ENCODE data around the gene RAPSN.

RAPSN gene

GRCh38 chr11:47495011-47495855, 46.3 kb upstream of the RAPSN start:
- peaks cover 6 to 8% of the 10 kb centered on the region in 2 donors for H3K4me1 ChIP-seq (ENCODE audit: control insufficient read depth in 2 of 2, insufficient read depth in 1 of 2, low read depth in 1 of 2, low read length in 2 of 2)
- H3K27ac ChIP-seq (replicated peaks; ENCODE audit: low read length): no peak overlapping the region
- no peak overlapping the region for H2AK5ac ChIP-seq (ENCODE audit: low read depth, low read length)
- no CpG with 5 or more reads among the region's 4 CpGs for WGBS, 2 donors (ENCODE audit: extremely low coverage in 2 of 2, insufficient read length in 2 of 2, insufficient replicate concordance in 1 of 2)
- peaks cover 5 to 88% of the 10 kb centered on the region in 2 donors for H3K36me3 ChIP-seq (replicated peaks in 1 of 2; ENCODE audit: control insufficient read depth in 2 of 2, insufficient read depth in 2 of 2, low read length in 2 of 2)
- H3K4ac ChIP-seq (ENCODE audit: low read length): no peak overlapping the region
- no peak overlapping the region for H4K91ac ChIP-seq (ENCODE audit: low read depth, low read length, poor library complexity)
- no peak overlapping the region for H2BK5ac ChIP-seq (ENCODE audit: low read length)
- no peak overlapping the region for H3K9ac ChIP-seq (ENCODE audit: low read depth, low read length, poor library complexity)
- no peak overlapping the region for H2BK120ac ChIP-seq (ENCODE audit: low read depth, low read length)
- no peak overlapping the region for H3K23ac ChIP-seq (ENCODE audit: low read depth, low read length, poor library complexity)
- H4K8ac ChIP-seq (ENCODE audit: low read depth, low read length): no peak overlapping the region
- H3K79me1 ChIP-seq (ENCODE audit: low read depth, low read length): peaks cover 2% of the 10 kb centered on the region
- H3K4me2 ChIP-seq (ENCODE audit: insufficient read depth, low read length, poor library complexity, severe bottlenecking): no peak overlapping the region
- no peak for DNase-seq (ENCODE audit: low spot score)
- no peak overlapping the region for H3K18ac ChIP-seq (ENCODE audit: low read length)
- H2BK12ac ChIP-seq (ENCODE audit: low read length): no peak overlapping the region
- H2AFZ ChIP-seq (ENCODE audit: low read length): no peak overlapping the region
- no peak overlapping the region for H2BK15ac ChIP-seq (ENCODE audit: low read length)
- no peak overlapping the region for H3K4me3 ChIP-seq (ENCODE audit: low read length in 2 of 2)
- no peaks in the 10 kb centered on the region for H3K9me3 ChIP-seq (replicated peaks in 1 of 2; ENCODE audit: control insufficient read depth in 2 of 2, insufficient read depth in 1 of 2, low read depth in 1 of 2, low read length in 2 of 2)
- H3K27me3 ChIP-seq (ENCODE audit: control insufficient read depth in 3 of 3, insufficient read depth in 3 of 3, low read depth in 1 of 3, low read length in 3 of 3): no peaks in the 10 kb centered on the region
- H3K14ac ChIP-seq (ENCODE audit: low read length): no peak overlapping the region

- no peak overlapping the region for H3K18ac ChIP-seq (ENCODE audit: low read length)
- H2AFZ ChIP-seq (ENCODE audit: low read length): no peak overlapping the region
- H2BK120ac ChIP-seq (ENCODE audit: low read depth, low read length): no peak overlapping the region
- no peaks in the 10 kb centered on the region for H3K27me3 ChIP-seq (ENCODE audit: control insufficient read depth in 3 of 3, insufficient read depth in 3 of 3, low read depth in 1 of 3, low read length in 3 of 3)
- H4K8ac ChIP-seq (ENCODE audit: low read depth, low read length): no peak overlapping the region
- no peaks in the 10 kb centered on the region for H3K79me1 ChIP-seq (ENCODE audit: low read depth, low read length)
- no peak overlapping the region for H3K4me2 ChIP-seq (ENCODE audit: insufficient read depth, low read length, poor library complexity, severe bottlenecking)
- H2BK12ac ChIP-seq (ENCODE audit: low read length): no peak overlapping the region
- no peak overlapping the region for H2BK5ac ChIP-seq (ENCODE audit: low read length)
- H3K14ac ChIP-seq (ENCODE audit: low read length): no peak overlapping the region
- no peaks in the 10 kb centered on the region for H3K9me3 ChIP-seq (replicated peaks in 1 of 2; ENCODE audit: control insufficient read depth in 2 of 2, insufficient read depth in 1 of 2, low read depth in 1 of 2, low read length in 2 of 2)
- no peak overlapping the region for H3K4me3 ChIP-seq (ENCODE audit: low read length in 2 of 2)
- WGBS, 2 donors (ENCODE audit: extremely low coverage in 2 of 2, insufficient read length in 2 of 2, insufficient replicate concordance in 1 of 2): no CpG with 5 or more reads among the region's 2 CpGs
- H3K23ac ChIP-seq (ENCODE audit: low read depth, low read length, poor library complexity): no peak overlapping the region
- no peak overlapping the region for H2AK5ac ChIP-seq (ENCODE audit: low read depth, low read length)
- H3K36me3 ChIP-seq (replicated peaks in 1 of 2; ENCODE audit: control insufficient read depth in 2 of 2, insufficient read depth in 2 of 2, low read length in 2 of 2): peaks cover 9 to 79% of the 10 kb centered on the region in 2 donors
- no peak overlapping the region for H2BK15ac ChIP-seq (ENCODE audit: low read length)
- H3K4me1 ChIP-seq (ENCODE audit: control insufficient read depth in 2 of 2, insufficient read depth in 1 of 2, low read depth in 1 of 2, low read length in 2 of 2): no peaks in the 10 kb centered on the region
- no peak overlapping the region for H3K9ac ChIP-seq (ENCODE audit: low read depth, low read length, poor library complexity)
- no peak for DNase-seq (ENCODE audit: low spot score)
- no peak overlapping the region for H3K4ac ChIP-seq (ENCODE audit: low read length)
- H3K27ac ChIP-seq (replicated peaks; ENCODE audit: low read length): no peak overlapping the region
- no peak overlapping the region for H4K91ac ChIP-seq (ENCODE audit: low read depth, low read length, poor library complexity)
Observed at GRCh38 chr11:47489395-47489755, 40.4 kb upstream of the RAPSN start.

- no peak overlapping the region for H3K27ac ChIP-seq (replicated peaks; ENCODE audit: low read length)
Observed at GRCh38 chr11:47488674-47489394, 39.9 kb upstream of the RAPSN start.

GRCh38 chr11:47488111-47488510, 39.2 kb upstream of the RAPSN start:
- H3K9me3 ChIP-seq (replicated peaks in 1 of 2; ENCODE audit: control insufficient read depth in 2 of 2, insufficient read depth in 1 of 2, low read depth in 1 of 2, low read length in 2 of 2): no peaks in the 10 kb centered on the region
- no peak overlapping the region for H2AK5ac ChIP-seq (ENCODE audit: low read depth, low read length)
- H3K14ac ChIP-seq (ENCODE audit: low read length): no peak overlapping the region
- H4K91ac ChIP-seq (ENCODE audit: low read depth, low read length, poor library complexity): no peak overlapping the region
- H3K27me3 ChIP-seq (ENCODE audit: control insufficient read depth in 3 of 3, insufficient read depth in 3 of 3, low read depth in 1 of 3, low read length in 3 of 3): no peaks in the 10 kb centered on the region
- DNase-seq (ENCODE audit: low spot score): no peak
- H2BK5ac ChIP-seq (ENCODE audit: low read length): no peak overlapping the region
- no peak overlapping the region for H2BK15ac ChIP-seq (ENCODE audit: low read length)
- H3K9ac ChIP-seq (ENCODE audit: low read depth, low read length, poor library complexity): no peak overlapping the region
- peaks cover 20 to 80% of the 10 kb centered on the region in 2 donors for H3K36me3 ChIP-seq (replicated peaks in 1 of 2; ENCODE audit: control insufficient read depth in 2 of 2, insufficient read depth in 2 of 2, low read length in 2 of 2)
- no CpG with 5 or more reads among the region's 3 CpGs for WGBS, 2 donors (ENCODE audit: extremely low coverage in 2 of 2, insufficient read length in 2 of 2, insufficient replicate concordance in 1 of 2)
- no peak overlapping the region for H4K8ac ChIP-seq (ENCODE audit: low read depth, low read length)
- H3K4me2 ChIP-seq (ENCODE audit: insufficient read depth, low read length, poor library complexity, severe bottlenecking): no peak overlapping the region
- no peak overlapping the region for H3K27ac ChIP-seq (replicated peaks; ENCODE audit: low read length)
- no peak overlapping the region for H2BK12ac ChIP-seq (ENCODE audit: low read length)
- H3K4me1 ChIP-seq (ENCODE audit: control insufficient read depth in 2 of 2, insufficient read depth in 1 of 2, low read depth in 1 of 2, low read length in 2 of 2): no peaks in the 10 kb centered on the region
- H3K18ac ChIP-seq (ENCODE audit: low read length): no peak overlapping the region
- no peak overlapping the region for H2AFZ ChIP-seq (ENCODE audit: low read length)
- H2BK120ac ChIP-seq (ENCODE audit: low read depth, low read length): no peak overlapping the region
- H3K79me1 ChIP-seq (ENCODE audit: low read depth, low read length): no peaks in the 10 kb centered on the region
- no peak overlapping the region for H3K4ac ChIP-seq (ENCODE audit: low read length)
- no peak overlapping the region for H3K23ac ChIP-seq (ENCODE audit: low read depth, low read length, poor library complexity)
- no peak overlapping the region for H3K4me3 ChIP-seq (ENCODE audit: low read length in 2 of 2)

More at GRCh38 chr11:47488674-47489394, 39.9 kb upstream of the RAPSN start:
- Histone ChIP-seq H2AK5ac (ENCODE audit: low read depth, low read length) (no peak overlapping the region), H2AFZ (ENCODE audit: low read length) (no peak overlapping the region), H3K14ac (ENCODE audit: low read length) (no peak overlapping the region), H3K9ac (ENCODE audit: low read depth, low read length, poor library complexity) (no peak overlapping the region), H4K8ac (ENCODE audit: low read depth, low read length) (no peak overlapping the region), H3K18ac (ENCODE audit: low read length) (no peak overlapping the region), H3K27me3 (ENCODE audit: control insufficient read depth in 3 of 3, insufficient read depth in 3 of 3, low read depth in 1 of 3, low read length in 3 of 3) (no peaks in the 10 kb centered on the region), H3K79me1 (ENCODE audit: low read depth, low read length) (no peaks in the 10 kb centered on the region), H3K36me3 (replicated peaks in 1 of 2; ENCODE audit: control insufficient read depth in 2 of 2, insufficient read depth in 2 of 2, low read length in 2 of 2) (peaks cover 14 to 79% of the 10 kb centered on the region in 2 donors), H3K4me1 (ENCODE audit: control insufficient read depth in 2 of 2, insufficient read depth in 1 of 2, low read depth in 1 of 2, low read length in 2 of 2) (no peaks in the 10 kb centered on the region), H3K4ac (ENCODE audit: low read length) (no peak overlapping the region), H3K4me2 (ENCODE audit: insufficient read depth, low read length, poor library complexity, severe bottlenecking) (no peak overlapping the region), H4K91ac (ENCODE audit: low read depth, low read length, poor library complexity) (no peak overlapping the region), H3K23ac (ENCODE audit: low read depth, low read length, poor library complexity) (no peak overlapping the region), H3K4me3 (ENCODE audit: low read length in 2 of 2) (no peak overlapping the region), H2BK5ac (ENCODE audit: low read length) (no peak overlapping the region), H2BK12ac (ENCODE audit: low read length) (no peak overlapping the region), H2BK120ac (ENCODE audit: low read depth, low read length) (no peak overlapping the region), H2BK15ac (ENCODE audit: low read length) (no peak overlapping the region), H3K9me3 (replicated peaks in 1 of 2; ENCODE audit: control insufficient read depth in 2 of 2, insufficient read depth in 1 of 2, low read depth in 1 of 2, low read length in 2 of 2) (no peaks in the 10 kb centered on the region)
- no peak for DNase-seq (ENCODE audit: low spot score)
- WGBS, 2 donors (ENCODE audit: extremely low coverage in 2 of 2, insufficient read length in 2 of 2, insufficient replicate concordance in 1 of 2): no CpG with 5 or more reads among the region's 6 CpGs
